ENCODE data around the gene FTO. TPM values are rescaled to one million over a fixed set of nuclear protein-coding genes. Genes with fewer than 3 reads are reported as not detected.
"Not testable (repeated sequence)": the region's sequence is repeated elsewhere in the genome, so short reads cannot be mapped to it uniquely, and the experiment has no call there.

Gene FTO
- total RNA-seq, 4 donors from 2014 or later = 102 to 138 (median 130) TPM

DNA sequence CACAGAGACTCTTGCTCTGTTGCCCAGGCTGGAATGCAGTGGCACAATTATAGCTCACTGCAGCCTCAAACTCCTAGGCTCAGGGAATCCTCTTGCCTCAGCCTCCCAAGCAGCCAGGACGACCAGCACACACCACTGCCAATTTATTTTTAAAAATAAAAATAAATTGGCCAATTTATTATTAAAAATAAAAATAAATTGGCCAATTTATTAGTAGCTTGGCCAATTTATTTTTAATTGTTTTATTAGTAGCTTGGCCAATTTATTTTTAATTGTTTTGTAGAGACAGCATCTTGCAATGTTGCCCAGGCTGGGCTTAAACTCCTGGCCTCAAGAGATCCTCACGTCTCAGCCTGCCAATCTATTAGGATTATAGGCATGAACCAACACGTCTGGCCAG, 184.3 kb downstream of the FTO start:
- Histone ChIP-seq H3K9me3 (no peaks in the 10 kb centered on the region), H3K4me1 (peaks cover 0 to 14% (median 4%) of the 10 kb centered on the region in 3 donors), H3K36me3 (peaks cover 0 to 38% of the 10 kb centered on the region in 2 donors), H3K4me3 (no peak overlapping the region), H3K27ac (no peak overlapping the region), H3K27me3 (no peaks in the 10 kb centered on the region)
- no peak for TF ChIP-seq EP300 (IDR thresholded peaks at IDR 0.05)
- WGBS, 2 donors (ENCODE audit: low coverage in 1 of 2) = 72% methylated on average over 3 of the region's 3 CpGs
- ATAC-seq = no peak

DNA sequence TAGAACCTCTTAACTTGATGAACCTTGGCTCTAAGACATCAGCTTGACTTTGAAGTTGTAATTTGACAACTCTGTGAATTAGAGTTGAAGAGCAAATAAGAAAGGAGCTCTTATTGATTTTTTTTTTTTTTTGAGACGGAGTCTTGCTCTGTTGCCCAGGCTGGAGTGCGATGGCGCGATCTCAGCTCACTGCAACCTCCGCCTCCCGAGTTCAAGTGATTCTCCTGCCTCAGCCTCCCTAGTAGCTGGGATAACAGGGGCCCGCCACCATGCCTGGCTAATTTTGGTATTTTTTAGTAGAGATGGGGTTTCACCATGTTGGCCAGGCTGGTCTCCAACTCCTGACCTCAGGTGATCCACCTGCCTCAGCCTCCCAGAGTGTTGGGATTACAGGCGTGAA, 186.9 kb downstream of the FTO start:
- H3K4me3 ChIP-seq, H3K27ac ChIP-seq, H3K9me3 ChIP-seq, H3K27me3 ChIP-seq, ATAC-seq: not testable (repeated sequence)
- 90 to 100% methylated on average over 1 to 7 of the region's 8 CpGs for WGBS, 2 donors (ENCODE audit: low coverage in 1 of 2)
- Histone ChIP-seq H3K36me3 (peaks cover 0 to 34% of the 10 kb centered on the region in 2 donors), H3K4me1 (peaks cover 0 to 26% (median 4%) of the 10 kb centered on the region in 3 donors)

DNA sequence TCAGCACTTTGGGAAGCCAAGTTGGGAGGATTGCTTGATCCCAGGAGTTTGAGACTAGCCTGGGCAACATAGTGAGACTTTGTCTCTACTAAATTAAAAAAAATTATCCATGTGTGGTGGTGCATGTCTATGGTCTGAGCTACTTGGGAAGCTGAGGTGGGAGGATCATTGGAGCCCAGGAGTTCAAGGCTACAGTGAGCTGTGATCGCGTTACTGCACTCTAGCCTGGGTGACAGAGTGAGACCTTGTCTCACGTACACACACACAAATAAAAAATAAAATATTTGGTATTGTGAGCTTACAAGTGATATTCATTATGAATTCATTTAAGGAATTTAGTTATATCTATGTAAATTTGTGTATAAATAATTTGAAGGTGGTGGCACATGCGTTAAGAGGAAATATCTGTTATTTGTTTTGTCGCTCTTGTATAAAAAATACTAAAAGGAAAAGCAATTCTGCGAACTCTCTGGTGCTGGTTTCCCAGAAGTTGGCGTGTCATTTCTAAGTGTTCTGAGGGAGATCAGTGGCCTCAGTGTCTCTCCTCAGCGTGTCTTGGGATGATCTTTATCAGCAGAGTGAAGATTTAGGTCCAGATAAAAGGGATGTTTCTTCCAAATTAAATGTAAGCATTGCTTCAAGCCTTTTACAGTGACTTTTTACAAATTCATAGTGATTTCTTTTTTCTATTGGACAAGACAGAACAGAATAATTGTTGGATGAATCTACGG, 187.6 kb downstream of the FTO start:
- H3K4me1 ChIP-seq = peaks cover 0 to 26% (median 4%) of the 10 kb centered on the region in 3 donors
- no peak for TF ChIP-seq POLR2AphosphoS5 (IDR thresholded peaks at IDR 0.05)
- TF ChIP-seq, protein P1, sequence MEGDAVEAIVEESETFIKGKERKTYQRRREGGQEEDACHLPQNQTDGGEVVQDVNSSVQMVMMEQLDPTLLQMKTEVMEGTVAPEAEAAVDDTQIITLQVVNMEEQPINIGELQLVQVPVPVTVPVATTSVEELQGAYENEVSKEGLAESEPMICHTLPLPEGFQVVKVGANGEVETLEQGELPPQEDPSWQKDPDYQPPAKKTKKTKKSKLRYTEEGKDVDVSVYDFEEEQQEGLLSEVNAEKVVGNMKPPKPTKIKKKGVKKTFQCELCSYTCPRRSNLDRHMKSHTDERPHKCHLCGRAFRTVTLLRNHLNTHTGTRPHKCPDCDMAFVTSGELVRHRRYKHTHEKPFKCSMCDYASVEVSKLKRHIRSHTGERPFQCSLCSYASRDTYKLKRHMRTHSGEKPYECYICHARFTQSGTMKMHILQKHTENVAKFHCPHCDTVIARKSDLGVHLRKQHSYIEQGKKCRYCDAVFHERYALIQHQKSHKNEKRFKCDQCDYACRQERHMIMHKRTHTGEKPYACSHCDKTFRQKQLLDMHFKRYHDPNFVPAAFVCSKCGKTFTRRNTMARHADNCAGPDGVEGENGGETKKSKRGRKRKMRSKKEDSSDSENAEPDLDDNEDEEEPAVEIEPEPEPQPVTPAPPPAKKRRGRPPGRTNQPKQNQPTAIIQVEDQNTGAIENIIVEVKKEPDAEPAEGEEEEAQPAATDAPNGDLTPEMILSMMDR (IDR thresholded peaks at IDR 0.05) = no peak
- TF ChIP-seq EP300 (IDR thresholded peaks at IDR 0.05) = no peak
- TF ChIP-seq POLR2A (IDR thresholded peaks at IDR 0.05) = no peak
- WGBS, 2 donors (ENCODE audit: low coverage in 1 of 2) = 69 to 76% methylated on average over 9 of the region's 9 CpGs
- no peak overlapping the region for H3K27ac ChIP-seq
- H3K36me3 ChIP-seq = peaks cover 0 to 34% of the 10 kb centered on the region in 2 donors
- H3K4me3 ChIP-seq = no peak overlapping the region
- H3K27me3 ChIP-seq = no peaks in the 10 kb centered on the region
- no peaks in the 10 kb centered on the region for H3K9me3 ChIP-seq
- no peak for ATAC-seq

DNA sequence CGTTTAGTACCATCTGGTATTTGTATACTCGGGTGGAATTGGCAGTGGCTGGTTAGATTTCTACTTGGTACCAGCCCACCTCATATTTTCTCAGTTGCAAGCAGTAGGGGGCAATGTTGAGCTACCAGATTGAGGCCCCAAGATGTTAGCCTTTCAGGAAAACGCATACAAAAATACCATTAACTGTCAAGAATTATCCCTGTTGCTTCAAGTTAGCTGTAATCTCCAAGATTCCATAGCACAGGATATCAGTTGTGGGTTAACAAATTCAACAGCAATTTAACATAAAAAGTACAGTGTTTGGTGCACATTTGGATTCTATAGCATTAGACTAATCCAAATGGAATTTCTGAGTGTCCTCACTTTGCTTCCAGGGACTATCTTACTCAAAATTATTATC, 188.2 kb downstream of the FTO start:
- H3K36me3 ChIP-seq = peaks cover 0 to 29% of the 10 kb centered on the region in 2 donors
- no peak overlapping the region for H3K4me3 ChIP-seq
- H3K27me3 ChIP-seq = no peaks in the 10 kb centered on the region
- WGBS, 2 donors (ENCODE audit: low coverage in 1 of 2) = 0 to 16% methylated on average over 3 of the region's 3 CpGs
- TF ChIP-seq POLR2A (IDR thresholded peaks at IDR 0.05) (no peak), EP300 (IDR thresholded peaks at IDR 0.05) (no peak)
- TF ChIP-seq, protein P1 (IDR thresholded peaks at IDR 0.05) = peak; percentile 53 to 77 (median 57)
- no peak for ATAC-seq
- H3K4me1 ChIP-seq = peaks cover 0 to 32% (median 4%) of the 10 kb centered on the region in 3 donors
- H3K9me3 ChIP-seq = no peaks in the 10 kb centered on the region
- no peak overlapping the region for H3K27ac ChIP-seq

DNA sequence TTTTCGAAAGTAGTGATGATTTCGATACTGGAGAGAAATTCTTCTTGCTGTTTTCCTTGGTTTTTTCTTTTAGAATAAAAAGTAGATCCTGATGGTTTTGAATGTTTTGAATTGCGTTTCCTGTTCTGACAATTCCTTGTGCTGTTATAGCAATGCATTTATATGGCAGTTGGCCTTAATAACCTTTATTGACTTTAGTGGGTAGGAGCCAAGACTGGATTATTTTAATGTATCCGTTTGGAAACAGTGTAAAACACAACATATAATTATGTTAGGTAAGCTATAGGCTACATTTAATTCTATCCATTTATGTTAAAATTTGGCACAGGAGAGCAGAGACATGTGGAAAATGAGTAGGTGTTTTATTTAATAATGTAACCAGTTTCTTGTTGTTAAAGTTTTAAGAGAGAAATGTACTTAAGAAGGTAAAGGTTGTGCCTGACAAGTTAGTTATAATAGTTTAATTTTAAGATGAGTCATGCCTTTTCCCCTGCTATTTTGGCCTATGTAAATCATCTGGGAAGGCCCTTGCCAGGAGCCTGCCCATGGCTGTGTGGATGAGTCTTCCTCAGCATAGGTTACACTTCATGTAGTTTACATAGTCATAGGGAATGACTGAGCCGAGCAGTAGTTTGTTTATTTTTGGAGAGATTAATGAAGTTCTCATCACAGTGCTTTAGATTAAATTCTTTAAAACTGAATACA, 189.9 kb downstream of the FTO start:
- TF ChIP-seq POLR2AphosphoS5 (IDR thresholded peaks at IDR 0.05) (peak; percentile 9), POLR2A (IDR thresholded peaks at IDR 0.05) (no peak)
- H3K9me3 ChIP-seq = no peaks in the 10 kb centered on the region
- no peak overlapping the region for H3K27ac ChIP-seq
- 51 to 58% methylated on average over 5 of the region's 5 CpGs for WGBS, 2 donors (ENCODE audit: low coverage in 1 of 2)
- H3K27me3 ChIP-seq = no peaks in the 10 kb centered on the region
- peaks cover 0 to 17% of the 10 kb centered on the region in 2 donors for H3K36me3 ChIP-seq
- no peak overlapping the region for H3K4me3 ChIP-seq
- H3K4me1 ChIP-seq = peaks cover 0 to 40% (median 6%) of the 10 kb centered on the region in 3 donors
- ATAC-seq = no peak

DNA sequence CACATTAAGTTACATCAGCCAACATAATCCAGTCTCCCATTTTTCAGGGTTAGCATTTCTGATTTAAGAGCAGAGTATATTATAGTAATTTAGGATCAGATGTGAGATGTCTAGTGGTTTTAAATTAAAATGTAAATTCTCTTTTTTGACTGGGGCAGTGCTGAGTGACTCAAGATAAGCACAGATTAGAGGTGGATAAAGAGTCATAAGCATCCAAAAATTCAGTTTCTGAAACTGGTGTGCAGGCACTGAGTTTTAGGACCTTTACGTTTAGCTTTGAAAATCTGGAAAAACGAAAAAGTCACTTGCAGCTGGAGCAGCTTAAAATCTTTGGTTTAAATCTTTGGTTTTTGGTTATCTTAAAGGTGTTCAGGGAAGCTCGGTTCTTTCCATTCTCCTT, 190.7 kb downstream of the FTO start:
- TF ChIP-seq EP300 (IDR thresholded peaks at IDR 0.05) (no peak), POLR2AphosphoS5 (IDR thresholded peaks at IDR 0.05) (no peak), POLR2A (IDR thresholded peaks at IDR 0.05) (no peak)
- TF ChIP-seq, protein P1 (IDR thresholded peaks at IDR 0.05) = no peak
- Histone ChIP-seq H3K4me1 (peaks cover 0 to 48% (median 8%) of the 10 kb centered on the region in 3 donors), H3K27ac (no peak overlapping the region)

More for the DNA sequence above, 190.7 kb downstream of the FTO start:
- Histone ChIP-seq H3K36me3 (peaks cover 0 to 9% of the 10 kb centered on the region in 2 donors), H3K27me3 (no peaks in the 10 kb centered on the region), H3K4me3 (no peak overlapping the region), H3K9me3 (no peaks in the 10 kb centered on the region)
- ATAC-seq = no peak
- 92 to 95% methylated on average over 3 of the region's 3 CpGs for WGBS, 2 donors (ENCODE audit: low coverage in 1 of 2)
